ENCODE measurements around the gene APOC3. TPM values are rescaled to one million over a fixed set of nuclear protein-coding genes. Genes with fewer than 3 reads are reported as not detected.

Gene APOC3
- polyA plus RNA-seq, 1 donor = 1,751 TPM

- H3K27me3 ChIP-seq (ENCODE audit: control insufficient read depth, insufficient read depth, low read length) = no peaks in the 10 kb centered on the region
- peak overlapping the region; percentile 39 for H3K27ac ChIP-seq (ENCODE audit: low read length)
- H3K36me3 ChIP-seq (ENCODE audit: control insufficient read depth, insufficient read depth, low read length) = no peaks in the 10 kb centered on the region
- peaks cover 27% of the 10 kb centered on the region for H3K4me1 ChIP-seq (ENCODE audit: control insufficient read depth, insufficient read depth, low read length)
- no peak overlapping the region for H3K4me3 ChIP-seq (ENCODE audit: low read length)
- 95% methylated on average over 4 of the region's 6 CpGs for WGBS (ENCODE audit: insufficient coverage, low lambda C conversion rate)
- DNase-seq = no peak
- H3K9me3 ChIP-seq (ENCODE audit: control insufficient read depth, low read depth, low read length) = no peaks in the 10 kb centered on the region
These were observed 15.2 kb upstream of the APOC3 start for GRCh38 chr11:116814502-116814901.

GRCh38 chr11:116819049-116819448 is 10.7 kb upstream of the APOC3 start:
- WGBS (ENCODE audit: insufficient coverage, low lambda C conversion rate) = no CpG with 5 or more reads among the region's 9 CpGs
- H3K4me1 ChIP-seq (ENCODE audit: control insufficient read depth, insufficient read depth, low read length) = peaks cover 40% of the 10 kb centered on the region
- H3K36me3 ChIP-seq (ENCODE audit: control insufficient read depth, insufficient read depth, low read length) = peaks cover 13% of the 10 kb centered on the region
- H3K27ac ChIP-seq (ENCODE audit: low read length) = no peak overlapping the region
- H3K9me3 ChIP-seq (ENCODE audit: control insufficient read depth, low read depth, low read length) = peaks cover 7% of the 10 kb centered on the region
- H3K4me3 ChIP-seq (ENCODE audit: low read length) = no peak overlapping the region
- no peaks in the 10 kb centered on the region for H3K27me3 ChIP-seq (ENCODE audit: control insufficient read depth, insufficient read depth, low read length)
- DNase-seq = no peak

- peak overlapping the region; percentile 82 for H3K27ac ChIP-seq (ENCODE audit: low read length)
- H3K4me1 ChIP-seq (ENCODE audit: control insufficient read depth, insufficient read depth, low read length) = peaks cover 46% of the 10 kb centered on the region
- WGBS (ENCODE audit: insufficient coverage, low lambda C conversion rate) = no CpG with 5 or more reads among the region's 51 CpGs
- peak in 1 of 2 donors; percentile 10 for DNase-seq
- peaks cover 13% of the 10 kb centered on the region for H3K36me3 ChIP-seq (ENCODE audit: control insufficient read depth, insufficient read depth, low read length)
- H3K27me3 ChIP-seq (ENCODE audit: control insufficient read depth, insufficient read depth, low read length) = no peaks in the 10 kb centered on the region
- peaks cover 7% of the 10 kb centered on the region for H3K9me3 ChIP-seq (ENCODE audit: control insufficient read depth, low read depth, low read length)
- H3K4me3 ChIP-seq (ENCODE audit: low read length) = peak overlapping the region; percentile 42
These were observed 8.4 kb upstream of the APOC3 start for GRCh38 chr11:116821050-116821918.

- Histone ChIP-seq H3K36me3 (ENCODE audit: control insufficient read depth, insufficient read depth, low read length) (peaks cover 13% of the 10 kb centered on the region), H3K27ac (ENCODE audit: low read length) (peak overlapping the region; percentile 82), H3K4me3 (ENCODE audit: low read length) (peak overlapping the region; percentile 42), H3K27me3 (ENCODE audit: control insufficient read depth, insufficient read depth, low read length) (no peaks in the 10 kb centered on the region), H3K4me1 (ENCODE audit: control insufficient read depth, insufficient read depth, low read length) (peaks cover 59% of the 10 kb centered on the region), H3K9me3 (ENCODE audit: control insufficient read depth, low read depth, low read length) (peaks cover 7% of the 10 kb centered on the region)
- whole genome bisulfite sequencing (ENCODE audit: insufficient coverage, low lambda C conversion rate) = no CpG with 5 or more reads among the region's 5 CpGs
- peak in 1 of 2 donors; percentile 8 for DNase-seq
These were observed 7.1 kb upstream of the APOC3 start for GRCh38 chr11:116822575-116822974.

- Histone ChIP-seq H3K27ac (ENCODE audit: low read length) (peak within 1 kb of the TSS; percentile 82), H3K4me1 (ENCODE audit: control insufficient read depth, insufficient read depth, low read length) (peaks cover 65% of the 10 kb centered on the region), H3K36me3 (ENCODE audit: control insufficient read depth, insufficient read depth, low read length) (peaks cover 13% of the 10 kb centered on the region), H3K4me3 (ENCODE audit: low read length) (peak within 1 kb of the TSS; percentile 42), H3K9me3 (ENCODE audit: control insufficient read depth, low read depth, low read length) (peaks cover 7% of the 10 kb centered on the region), H3K27me3 (ENCODE audit: control insufficient read depth, insufficient read depth, low read length) (no peaks in the 10 kb centered on the region)
- no CpG with 5 or more reads among the region's 16 CpGs for WGBS (ENCODE audit: insufficient coverage, low lambda C conversion rate)
- DNase-seq = peak; percentile 81 to 90
These were observed 6.5 kb upstream of the APOC3 start, which contains the start of gene APOA4 for GRCh38 chr11:116823031-116823843. TSS of gene APOA4 (minus strand) at chr11:116823304. CDS start at chr11:116823191, 113 bp downstream.

- H3K27me3 ChIP-seq (ENCODE audit: control insufficient read depth, insufficient read depth, low read length) = no peaks in the 10 kb centered on the region
- peak overlapping the region; percentile 97 for H3K27ac ChIP-seq (ENCODE audit: low read length)
- H3K36me3 ChIP-seq (ENCODE audit: control insufficient read depth, insufficient read depth, low read length) = peaks cover 10% of the 10 kb centered on the region
- WGBS (ENCODE audit: insufficient coverage, low lambda C conversion rate) = 100% methylated on average over 1 of the region's 5 CpGs
- DNase-seq = peak in 1 of 2 donors; percentile 20
- H3K4me1 ChIP-seq (ENCODE audit: control insufficient read depth, insufficient read depth, low read length) = peaks cover 81% of the 10 kb centered on the region
- peaks cover 7% of the 10 kb centered on the region for H3K9me3 ChIP-seq (ENCODE audit: control insufficient read depth, low read depth, low read length)
- H3K4me3 ChIP-seq (ENCODE audit: low read length) = no peak overlapping the region
These were observed 4.3 kb upstream of the APOC3 start for GRCh38 chr11:116825434-116825833.

GRCh38 chr11:116825854-116826750 is 3.6 kb upstream of the APOC3 start:
- no peak overlapping the region for H3K4me3 ChIP-seq (ENCODE audit: low read length)

GRCh38 chr11:116826751-116827431 is 2.8 kb upstream of the APOC3 start:
- peak; percentile 90 to 95 for DNase-seq
- peaks cover 78% of the 10 kb centered on the region for H3K4me1 ChIP-seq (ENCODE audit: control insufficient read depth, insufficient read depth, low read length)
- H3K27ac ChIP-seq (ENCODE audit: low read length) = peak overlapping the region; percentile 97
- no peaks in the 10 kb centered on the region for H3K27me3 ChIP-seq (ENCODE audit: control insufficient read depth, insufficient read depth, low read length)
- no CpG with 5 or more reads among the region's 9 CpGs for WGBS (ENCODE audit: insufficient coverage, low lambda C conversion rate)
- H3K9me3 ChIP-seq (ENCODE audit: control insufficient read depth, low read depth, low read length) = no peaks in the 10 kb centered on the region
- no peak overlapping the region for H3K4me3 ChIP-seq (ENCODE audit: low read length)
- H3K36me3 ChIP-seq (ENCODE audit: control insufficient read depth, insufficient read depth, low read length) = no peaks in the 10 kb centered on the region

More at GRCh38 chr11:116825854-116826750, 3.6 kb upstream of the APOC3 start:
- peaks cover 5% of the 10 kb centered on the region for H3K9me3 ChIP-seq (ENCODE audit: control insufficient read depth, low read depth, low read length)
- WGBS (ENCODE audit: insufficient coverage, low lambda C conversion rate) = no CpG with 5 or more reads among the region's 22 CpGs
- peaks cover 7% of the 10 kb centered on the region for H3K36me3 ChIP-seq (ENCODE audit: control insufficient read depth, insufficient read depth, low read length)
- DNase-seq = peak in 1 of 2 donors; percentile 49
- H3K4me1 ChIP-seq (ENCODE audit: control insufficient read depth, insufficient read depth, low read length) = peaks cover 77% of the 10 kb centered on the region
- H3K27me3 ChIP-seq (ENCODE audit: control insufficient read depth, insufficient read depth, low read length) = no peaks in the 10 kb centered on the region
- peak overlapping the region; percentile 97 for H3K27ac ChIP-seq (ENCODE audit: low read length)

GRCh38 chr11:116827461-116827860 is 2.2 kb upstream of the APOC3 start:
- no peak for DNase-seq
- Histone ChIP-seq H3K36me3 (ENCODE audit: control insufficient read depth, insufficient read depth, low read length) (peaks cover 2% of the 10 kb centered on the region), H3K27ac (ENCODE audit: low read length) (peak overlapping the region; percentile 97), H3K4me3 (ENCODE audit: low read length) (no peak overlapping the region), H3K9me3 (ENCODE audit: control insufficient read depth, low read depth, low read length) (no peaks in the 10 kb centered on the region), H3K4me1 (ENCODE audit: control insufficient read depth, insufficient read depth, low read length) (peaks cover 81% of the 10 kb centered on the region), H3K27me3 (ENCODE audit: control insufficient read depth, insufficient read depth, low read length) (no peaks in the 10 kb centered on the region)
- no CpG with 5 or more reads among the region's 6 CpGs for WGBS (ENCODE audit: insufficient coverage, low lambda C conversion rate)
